NCI-H82 (cell line): ENCODE measurements around the gene GAGE13.
A peak's percentile ranks its signal among the peaks of the same experiment; 100 is the strongest.
"Not testable (repeated sequence)": the region's sequence is repeated elsewhere in the genome, so short reads cannot be mapped to it uniquely, and the experiment has no call there.

Experiments
- DNase-seq: peaks from one replicate; lab custom pipeline; 2025; lab: John Stamatoyannopoulos, UW

The GAGE13 gene, protein sequence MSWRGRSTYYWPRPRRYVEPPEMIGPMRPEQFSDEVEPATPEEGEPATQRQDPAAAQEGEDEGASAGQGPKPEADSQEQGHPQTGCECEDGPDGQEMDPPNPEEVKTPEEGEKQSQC

DNA sequence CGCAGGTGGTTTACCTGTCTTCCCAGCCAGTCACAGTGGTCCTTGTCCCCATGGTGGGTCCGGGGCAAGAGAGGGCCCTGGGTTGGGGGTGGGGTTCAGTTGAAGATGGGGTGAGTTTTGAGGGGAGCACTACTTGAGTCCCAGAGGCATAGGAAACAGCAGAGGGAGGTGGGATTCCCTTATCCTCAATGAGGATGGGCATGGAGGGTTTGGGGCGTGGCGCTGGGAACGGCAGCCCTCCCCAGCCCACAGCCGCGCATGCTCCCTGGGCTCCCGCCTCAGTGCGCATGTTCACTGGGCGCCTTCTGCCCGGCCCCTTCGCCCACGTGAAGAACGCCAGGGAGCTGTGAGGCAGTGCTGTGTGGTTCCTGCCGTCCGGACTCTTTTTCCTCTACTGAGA, at the start of gene GAGE13:
TSS of gene GAGE13 (plus strand) at position 301 of the 400 bp plus-strand sequence. CDS start 1,156 bp downstream, outside the sequence.
- not testable (repeated sequence) for DNase-seq

DNA sequence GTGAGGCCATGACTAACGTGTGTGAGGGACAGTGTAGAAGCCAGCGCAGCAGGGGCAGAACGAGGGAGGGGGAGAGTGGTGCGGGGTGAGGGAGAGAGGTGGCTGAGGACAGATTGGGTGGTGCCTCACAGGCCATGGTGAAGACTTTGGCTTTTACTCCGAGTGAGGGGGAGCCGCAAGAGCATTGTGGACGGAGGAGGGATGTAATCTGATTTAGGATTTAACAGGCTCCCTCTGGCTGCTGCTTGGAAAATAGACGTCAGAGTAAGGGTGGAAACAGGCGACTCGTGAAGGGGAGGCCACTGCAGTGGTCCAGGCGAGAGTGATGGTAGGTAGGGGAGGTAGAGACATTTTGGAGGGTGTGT, 48.8 kb upstream of the GAGE13 start:
- DNase-seq, result peak; percentile 92

DNA sequence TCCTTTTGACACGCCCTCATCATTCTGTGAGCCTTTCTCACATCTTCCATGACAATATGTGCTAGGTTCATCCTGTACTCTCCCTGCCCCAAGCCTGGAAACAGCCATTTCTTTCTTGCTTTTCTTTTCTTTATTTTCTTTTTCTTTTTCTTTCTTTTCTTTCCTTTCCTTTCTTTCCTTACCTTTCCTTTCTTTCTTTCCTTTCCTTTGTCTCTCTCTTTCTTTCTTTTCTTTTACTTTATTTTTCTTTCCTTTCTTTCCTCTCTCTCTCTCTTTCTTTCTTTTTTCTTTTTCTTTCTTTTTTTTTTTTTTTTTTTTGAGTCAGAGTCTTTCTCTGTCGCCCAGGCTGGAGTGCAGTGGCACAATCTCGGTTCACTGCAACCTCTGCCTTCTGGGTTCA, 47.2 kb upstream of the GAGE13 start:
- DNase-seq, result no peak

DNA sequence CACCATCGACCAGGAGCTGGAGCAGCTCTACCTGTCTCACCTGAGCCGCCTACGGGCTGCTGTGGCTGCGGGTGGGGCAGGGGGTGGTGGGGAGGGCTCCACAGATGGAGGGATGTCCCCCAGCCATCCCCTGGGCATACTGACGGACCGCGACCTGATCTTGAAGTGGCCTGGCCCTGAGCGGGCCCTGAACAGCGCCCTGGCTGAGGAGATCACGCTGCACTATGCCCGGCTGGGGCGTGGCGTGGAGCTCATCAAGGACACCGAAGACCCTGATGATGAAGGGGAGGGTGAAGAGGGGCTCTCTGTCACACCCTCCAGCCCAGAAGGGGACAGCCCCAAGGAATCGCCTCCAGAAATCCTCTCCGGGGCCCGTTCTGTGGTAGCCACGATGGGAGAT, 45.2 kb upstream of the GAGE13 start:
- DNase-seq, result no peak

DNA sequence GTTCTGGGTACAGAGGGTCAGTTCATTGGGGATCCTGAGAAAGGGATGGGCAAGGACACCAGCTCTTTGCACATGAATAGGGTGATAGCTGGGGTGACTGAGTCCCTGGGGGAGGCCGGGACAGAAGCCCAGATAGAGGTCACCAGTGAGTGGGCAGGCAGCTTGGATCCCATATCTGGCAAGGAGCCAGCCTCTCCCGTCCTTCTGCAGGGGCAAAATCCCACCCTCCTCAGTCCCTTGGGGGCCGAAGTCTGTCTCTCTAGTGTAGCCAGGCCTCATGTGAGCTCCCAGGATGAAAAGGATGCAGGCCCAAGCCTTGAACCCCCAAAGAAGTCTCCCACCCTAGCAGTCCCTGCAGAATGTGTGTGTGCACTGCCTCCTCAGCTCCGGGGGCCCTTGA, 44.8 kb upstream of the GAGE13 start:
- no peak for DNase-seq

DNA sequence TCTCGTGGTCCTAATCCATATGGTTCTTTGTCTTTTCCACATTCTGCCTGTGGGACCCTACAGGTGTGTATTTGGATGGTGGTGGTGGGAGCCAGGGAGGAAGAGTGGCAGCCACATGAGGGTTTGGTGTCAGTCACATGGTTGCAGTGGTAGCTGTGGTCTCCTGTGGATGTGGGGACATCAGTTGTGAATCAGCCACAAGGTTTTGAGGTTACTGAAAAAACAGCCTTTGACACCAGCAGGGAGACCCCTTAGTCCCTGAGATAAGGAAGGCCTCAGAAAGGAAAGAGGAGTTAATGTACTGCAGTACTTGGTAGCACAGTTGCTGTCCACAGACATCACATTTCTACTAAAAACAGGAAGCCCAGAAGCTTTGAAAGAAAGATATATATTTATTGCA, 43.7 kb upstream of the GAGE13 start:
- DNase-seq, result no peak

DNA sequence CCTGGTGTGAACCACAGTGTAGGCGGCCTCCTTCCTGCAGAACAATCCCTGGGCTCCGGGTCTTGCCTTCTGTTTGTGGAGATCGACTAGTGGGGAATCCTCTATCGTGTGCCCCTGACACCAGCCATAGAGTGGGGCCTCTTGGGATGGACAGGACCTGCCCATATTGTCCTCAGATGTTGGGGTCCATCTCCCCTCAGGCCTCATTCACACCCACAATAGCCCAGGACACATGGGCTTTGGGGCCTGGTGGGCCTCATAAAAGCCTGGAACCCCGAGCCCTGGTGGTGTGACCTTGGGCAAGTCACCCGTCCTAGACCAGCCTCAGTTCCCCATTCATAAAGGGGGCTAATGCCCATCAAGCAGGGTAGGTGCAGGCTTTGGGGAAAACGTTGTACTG, 41.2 kb upstream of the GAGE13 start:
- DNase-seq, result no peak

DNA sequence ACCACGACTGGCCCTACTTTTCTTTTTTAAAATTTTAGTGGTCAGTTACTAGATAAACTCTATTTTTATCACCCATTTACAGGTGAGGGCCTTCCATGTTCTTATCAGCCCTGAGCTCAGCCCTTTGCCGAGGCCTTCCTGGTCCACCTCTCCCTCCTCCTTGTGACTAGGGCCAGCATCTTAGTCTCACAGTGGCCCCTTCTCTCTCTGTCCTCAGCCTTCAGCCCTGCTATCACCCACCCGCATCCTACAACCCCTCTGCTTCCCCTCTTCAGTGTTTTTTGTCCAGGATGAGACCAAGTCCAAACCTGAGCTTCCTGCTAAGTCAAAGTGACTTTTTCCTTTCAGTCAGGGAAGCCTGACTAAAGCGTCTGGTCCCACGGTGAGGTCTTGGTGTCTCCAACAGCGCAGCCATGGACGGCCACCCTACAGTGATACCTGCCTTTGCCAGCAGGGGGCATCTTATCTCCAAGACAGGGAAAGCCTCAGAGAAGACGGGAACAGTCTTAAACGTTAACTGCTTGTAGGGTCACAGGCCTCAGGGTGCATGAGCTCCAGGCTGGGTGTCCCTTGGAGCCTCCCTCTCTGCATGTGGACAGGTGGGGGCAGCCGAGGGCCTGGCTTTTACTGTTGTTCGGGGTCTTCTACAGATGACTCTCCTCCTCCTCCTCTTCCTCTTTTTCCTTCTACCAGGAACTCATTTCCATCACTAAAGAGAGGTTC, 39.6 kb upstream of the GAGE13 start:
- peak; percentile 83 for DNase-seq

DNA sequence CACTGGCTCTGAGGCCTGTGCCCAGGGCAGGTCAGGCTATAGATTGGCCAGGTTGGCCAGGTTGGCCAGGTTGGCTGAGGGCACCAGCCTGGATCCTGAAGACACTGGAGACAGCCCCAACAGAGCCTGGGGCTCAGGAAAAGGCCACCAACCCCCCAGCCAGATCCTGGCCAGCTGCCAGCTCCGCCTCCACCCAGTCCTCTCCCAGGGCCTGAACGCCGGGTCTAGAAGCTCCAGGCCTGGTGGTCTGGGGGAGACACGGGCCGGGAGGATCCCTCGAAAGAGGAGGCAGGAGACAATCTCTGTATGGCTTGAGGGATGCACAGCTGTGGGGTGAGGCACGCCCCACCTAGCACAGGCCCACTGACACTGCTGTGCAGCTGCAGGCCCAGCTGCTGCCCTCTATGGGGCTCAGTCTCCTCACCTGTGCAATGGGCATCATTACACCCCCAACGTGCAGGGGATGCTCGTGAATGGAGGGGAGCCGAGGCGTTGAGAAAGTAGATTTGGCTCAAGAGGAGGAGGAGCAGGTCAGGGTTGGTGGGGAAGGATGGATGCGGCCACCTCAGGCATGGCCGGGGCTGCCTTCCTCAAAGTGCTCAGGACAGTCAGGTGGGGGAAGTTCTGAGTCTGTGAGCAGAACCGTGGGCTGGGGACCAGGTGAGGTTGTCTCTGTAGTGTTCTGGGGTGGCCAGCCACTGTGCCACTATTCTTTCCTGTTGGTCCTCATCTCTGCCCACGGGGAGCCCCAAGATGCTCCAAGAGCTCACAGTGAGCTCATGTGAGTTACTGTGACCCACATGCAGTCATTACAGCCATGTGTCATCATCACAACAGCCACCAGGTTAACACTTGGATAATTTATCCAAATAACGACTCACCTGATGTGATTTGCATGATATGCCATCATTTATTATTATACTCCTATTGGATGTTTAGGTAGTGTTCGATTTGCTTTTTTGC, 38.7 kb upstream of the GAGE13 start:
- no peak for DNase-seq

DNA sequence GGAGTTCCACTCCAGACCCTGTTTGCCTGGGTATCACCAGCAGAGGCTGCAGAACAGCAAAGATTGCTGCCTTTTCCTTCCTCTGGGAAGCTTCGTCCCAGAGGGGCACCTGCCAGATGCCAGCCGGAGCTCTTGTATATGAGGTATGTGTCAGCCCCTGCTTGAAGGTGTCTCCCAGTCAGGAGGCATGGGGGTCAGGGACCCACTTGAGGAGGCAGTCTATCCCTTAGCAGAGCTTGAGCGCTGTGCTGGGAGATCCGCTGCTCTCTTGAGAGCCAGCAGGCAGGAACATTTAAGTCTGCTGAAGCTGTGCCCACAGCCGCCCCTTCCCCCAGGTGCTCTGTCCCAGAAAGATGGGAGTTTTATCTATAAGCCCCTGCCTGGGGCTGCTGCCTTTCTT, 32.1 kb upstream of the GAGE13 start:
- not testable (repeated sequence) for DNase-seq

DNA sequence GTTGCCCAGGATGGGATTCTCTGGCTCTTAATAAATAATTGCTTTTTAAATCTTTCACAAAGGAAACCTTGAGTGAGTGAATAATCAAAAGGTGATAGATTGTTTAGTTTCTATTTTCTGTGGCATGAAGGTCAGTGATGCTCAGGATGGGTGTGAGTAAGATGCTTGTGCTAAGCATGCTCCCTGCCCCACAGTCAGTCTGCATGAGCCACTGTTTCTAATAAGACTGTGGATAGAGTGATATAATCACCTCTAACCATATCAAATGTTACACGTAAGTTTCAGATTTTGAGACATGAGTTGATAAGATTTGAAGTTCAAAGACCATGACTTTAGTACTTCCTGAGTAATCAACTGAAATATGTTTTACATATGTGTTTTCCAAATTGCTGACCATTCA, 30.7 kb upstream of the GAGE13 start:
- DNase-seq, result no peak

DNA sequence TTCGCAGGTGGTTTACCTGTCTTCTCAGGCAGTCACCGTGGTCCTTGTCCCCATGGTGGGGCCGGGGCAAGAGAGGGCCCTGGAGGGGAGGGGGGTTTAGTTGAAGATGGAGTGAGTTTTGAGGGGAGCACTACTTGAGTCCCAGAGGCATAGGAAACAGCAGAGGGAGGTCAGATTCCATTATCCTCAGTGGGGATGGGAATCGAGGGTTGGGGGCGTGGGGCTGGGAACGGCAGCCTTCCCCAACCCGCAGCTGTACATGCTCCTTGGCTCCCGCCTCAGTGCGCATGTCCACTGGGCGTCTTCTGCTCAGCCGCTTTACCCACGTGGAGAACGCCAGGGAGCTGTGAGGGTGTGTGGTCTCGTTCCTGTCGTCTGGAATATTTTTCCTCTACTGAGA, 28.0 kb upstream of the GAGE13 start, which contains the start of gene GAGE10:
TSS of gene GAGE10 (plus strand) at position 301 of the 400 bp plus-strand sequence. CDS start 1,214 bp downstream, outside the sequence.
- DNase-seq, result peak; percentile 5

DNA sequence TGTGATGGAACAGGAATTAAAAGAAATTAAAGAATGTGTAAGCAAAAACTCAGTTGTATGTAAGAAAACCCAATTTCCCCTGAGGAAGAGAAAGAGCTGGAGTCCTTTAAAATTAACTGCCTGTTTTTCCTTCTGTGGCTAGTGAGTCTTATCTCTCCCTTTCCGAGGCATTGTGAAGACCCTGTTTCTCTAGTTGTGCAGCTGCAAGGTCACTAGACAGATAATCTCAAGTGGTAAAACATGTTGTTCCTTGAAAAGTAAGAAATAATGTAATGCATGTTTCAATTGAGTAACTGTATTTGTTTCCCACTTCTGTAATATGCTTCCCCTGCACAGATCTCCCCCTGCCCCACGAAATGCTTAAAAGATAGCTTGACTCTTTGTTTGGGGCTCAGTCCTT, 23.6 kb upstream of the GAGE13 start:
- not testable (repeated sequence) for DNase-seq

DNA sequence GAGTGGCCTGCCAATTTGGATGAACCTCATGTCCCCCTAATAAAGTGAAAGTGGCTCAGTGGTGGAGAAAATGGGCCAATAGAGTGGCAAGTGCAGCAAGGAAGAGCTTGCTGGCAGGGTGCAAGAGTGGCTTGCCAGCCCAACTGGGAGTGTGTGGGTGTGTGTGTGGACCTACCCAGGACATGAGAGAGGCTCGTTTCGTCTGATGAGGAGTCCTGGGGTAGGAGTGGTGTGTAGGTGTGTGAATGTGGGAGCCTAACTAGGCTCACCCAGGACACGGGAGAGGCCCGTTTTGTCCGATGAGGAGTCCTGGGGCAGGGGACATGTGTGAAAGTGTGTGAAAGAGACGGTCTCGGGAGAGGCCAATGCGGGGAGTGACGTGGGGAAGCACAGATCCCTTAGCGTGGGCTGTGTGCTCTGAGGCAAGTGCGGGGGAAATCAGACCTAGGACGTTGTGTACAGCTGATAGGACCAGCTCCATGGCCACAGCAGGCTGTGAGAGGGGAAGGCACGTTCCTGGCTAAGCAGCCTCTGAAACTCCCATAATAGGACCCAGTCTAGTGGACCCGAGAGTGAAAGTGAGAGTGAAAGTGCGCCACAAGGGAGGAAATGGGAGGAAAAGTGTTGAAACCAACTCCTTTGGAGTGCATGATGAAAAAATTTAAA, 22.6 kb upstream of the GAGE13 start:
- no peak for DNase-seq

DNA sequence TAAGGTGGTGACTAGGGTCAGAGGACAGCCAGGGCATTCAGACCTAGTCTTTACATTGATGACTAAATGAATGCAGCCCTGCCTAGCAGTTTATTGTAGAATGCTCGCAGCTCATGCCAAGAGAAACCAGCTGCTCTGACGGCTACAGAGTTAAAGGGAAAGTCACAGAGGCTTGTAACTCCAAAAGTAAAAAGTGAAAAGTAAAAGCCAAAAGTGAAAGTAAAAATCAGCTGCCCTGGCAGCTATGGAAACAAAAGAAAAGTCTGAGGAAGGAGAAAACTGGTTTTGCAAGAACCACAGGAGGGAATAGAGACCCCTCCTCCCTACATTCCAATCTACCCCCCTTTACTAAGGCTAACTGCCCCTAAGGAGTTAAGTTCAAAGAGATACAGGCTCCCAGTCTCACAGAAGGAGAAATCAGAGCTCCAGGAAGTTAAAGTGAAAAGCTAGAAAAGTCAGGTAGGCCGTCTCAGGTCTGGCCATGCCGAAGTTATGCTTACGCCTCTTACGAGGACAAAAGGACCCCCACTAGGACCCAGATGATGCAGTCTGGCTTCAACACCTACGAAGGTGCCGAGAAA, 21.9 kb upstream of the GAGE13 start:
- DNase-seq, result no peak

DNA sequence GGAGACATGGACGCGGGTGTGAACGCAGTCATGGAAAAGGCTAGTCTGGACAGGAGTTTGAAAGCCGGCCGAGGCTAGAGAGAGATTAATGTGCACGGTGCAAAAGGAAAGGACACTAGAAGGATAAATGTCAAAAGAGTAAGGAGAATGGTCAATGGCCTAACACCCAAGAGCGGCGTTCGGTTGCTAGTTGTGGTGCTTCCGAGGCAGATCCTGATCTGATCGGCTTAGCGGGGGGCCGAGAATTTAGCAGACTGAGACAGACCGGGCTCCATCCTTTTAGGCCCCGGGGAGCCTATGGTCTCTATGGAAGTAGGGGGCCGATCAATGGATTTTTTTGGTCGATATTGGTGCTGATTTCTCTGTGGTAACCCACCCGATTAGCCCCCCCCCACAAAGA, 21.0 kb upstream of the GAGE13 start:
- no peak for DNase-seq

DNA sequence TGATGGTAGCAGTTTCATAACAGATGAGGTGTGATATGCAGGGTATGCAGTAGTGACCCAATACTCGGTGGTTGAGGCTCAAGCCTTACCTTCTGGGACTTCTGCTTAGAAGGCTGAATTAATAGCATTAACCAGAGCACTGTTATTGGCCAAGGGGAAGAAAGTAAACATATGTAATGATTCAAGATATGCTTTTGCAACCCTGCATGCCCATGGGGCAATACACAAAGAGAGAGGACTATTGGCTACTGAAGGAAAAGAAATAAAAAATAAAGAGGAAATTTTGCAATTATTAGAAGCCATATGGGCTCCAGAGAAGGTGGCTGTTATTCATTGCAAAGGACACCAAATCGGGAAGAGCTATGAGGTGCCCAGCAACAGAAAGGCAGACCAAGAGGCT, 19.2 kb upstream of the GAGE13 start:
- DNase-seq, result no peak

DNA sequence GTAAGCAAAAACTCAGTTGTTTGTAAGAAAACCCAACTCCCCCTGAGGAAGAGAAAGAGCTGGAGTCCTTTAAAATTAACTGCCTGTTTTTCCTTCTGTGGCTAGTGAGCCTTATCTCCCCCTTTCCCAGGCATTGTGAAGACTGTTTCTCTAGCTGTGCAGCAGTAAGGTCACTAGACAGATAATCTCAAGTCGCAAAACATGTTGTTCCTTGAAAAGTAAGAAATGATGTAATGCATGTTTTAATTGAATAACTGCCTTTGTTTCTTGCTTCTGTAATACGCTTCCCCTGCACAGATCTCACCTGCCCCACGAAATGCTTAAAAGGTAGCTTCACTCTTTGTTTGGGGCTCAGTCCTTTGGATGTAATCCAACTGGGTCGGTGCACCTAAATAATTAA, 15.3 kb upstream of the GAGE13 start:
- DNase-seq, result no peak

DNA sequence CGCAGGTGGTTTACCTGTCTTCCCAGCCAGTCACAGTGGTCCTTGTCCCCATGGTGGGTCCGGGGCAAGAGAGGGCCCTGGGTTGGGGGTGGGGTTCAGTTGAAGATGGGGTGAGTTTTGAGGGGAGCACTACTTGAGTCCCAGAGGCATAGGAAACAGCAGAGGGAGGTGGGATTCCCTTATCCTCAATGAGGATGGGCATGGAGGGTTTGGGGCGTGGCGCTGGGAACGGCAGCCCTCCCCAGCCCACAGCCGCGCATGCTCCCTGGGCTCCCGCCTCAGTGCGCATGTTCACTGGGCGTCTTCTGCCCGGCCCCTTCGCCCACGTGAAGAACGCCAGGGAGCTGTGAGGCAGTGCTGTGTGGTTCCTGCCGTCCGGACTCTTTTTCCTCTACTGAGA, 9.6 kb upstream of the GAGE13 start, which contains the start of gene GAGE12J:
TSS of gene GAGE12J (plus strand) at position 301 of the 400 bp plus-strand sequence. CDS start 1,157 bp downstream, outside the sequence.
- DNase-seq, result not testable (repeated sequence)

DNA sequence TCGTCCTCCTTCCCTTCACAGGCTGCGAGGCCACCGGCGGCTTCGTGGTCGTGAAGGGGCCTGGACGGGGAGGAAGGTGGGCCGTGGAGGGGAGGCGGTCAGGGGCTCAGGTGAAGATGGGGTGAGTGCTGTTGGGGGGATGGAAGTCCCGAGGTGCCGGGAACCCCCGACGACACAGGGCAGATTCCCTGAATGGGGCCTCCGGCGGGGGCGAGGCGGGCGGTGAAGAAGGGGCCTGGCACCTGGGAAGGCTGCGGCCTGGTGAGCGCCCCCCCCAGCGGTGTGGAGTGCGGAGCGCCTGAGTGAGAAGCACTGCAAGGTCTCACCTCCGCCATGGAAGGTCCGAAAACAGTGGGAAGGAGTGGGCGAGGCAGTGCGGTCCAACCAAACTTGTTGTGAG, 9.1 kb upstream of the GAGE13 start:
- not testable (repeated sequence) for DNase-seq

DNA sequence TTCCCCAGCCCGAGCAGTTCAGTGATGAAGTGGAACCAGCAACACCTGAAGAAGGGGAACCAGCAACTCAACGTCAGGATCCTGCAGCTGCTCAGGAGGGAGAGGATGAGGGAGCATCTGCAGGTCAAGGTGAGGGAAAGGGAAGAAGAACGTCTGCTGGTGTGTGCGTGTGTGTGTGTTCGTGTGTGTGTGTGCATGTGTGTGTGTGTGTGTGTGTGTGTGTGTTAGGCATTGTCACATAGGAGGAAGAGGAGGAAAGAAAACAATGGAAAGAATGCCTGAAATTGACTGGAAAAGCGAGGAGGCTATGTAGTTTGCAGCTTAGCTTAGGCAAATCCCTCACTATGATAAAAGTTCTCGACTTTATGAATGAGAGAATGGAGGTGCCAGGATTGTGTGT, 7.6 kb upstream of the GAGE13 start:
- DNase-seq, result not testable (repeated sequence)

DNA sequence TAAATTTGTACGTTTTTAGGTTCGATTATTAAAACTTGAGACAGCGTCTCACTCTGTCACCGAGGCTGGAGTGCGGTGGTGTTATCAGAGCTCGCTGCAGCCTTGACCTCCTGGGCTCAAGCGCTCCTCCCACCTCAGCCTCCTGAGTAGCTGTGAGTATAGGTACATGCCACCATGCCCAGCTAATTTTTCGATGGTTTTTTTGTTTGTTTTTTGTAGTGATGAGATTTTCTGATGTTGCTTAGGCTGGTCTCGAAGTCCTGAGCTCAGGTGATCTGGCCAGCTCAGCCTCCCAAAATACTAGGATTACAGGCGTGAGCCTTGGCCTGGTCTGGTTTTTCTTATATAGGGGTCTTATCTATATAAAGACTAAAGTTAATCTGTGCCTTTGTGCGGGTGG, 961 bp upstream of the GAGE13 start:
- not testable (repeated sequence) for DNase-seq
